ENCODE results near the gene DDR1. TPM values are rescaled to one million over a fixed set of nuclear protein-coding genes. Genes with fewer than 3 reads are reported as not detected.
A peak's percentile ranks its signal among the peaks of the same experiment; 100 is the strongest.

The DDR1 gene
- total RNA-seq, 1 donor from 2014 or later, result 85.3 TPM

GRCh38 chr6:30931969-30932645, 47.8 kb downstream of the DDR1 start, which contains the start of gene SFTA2:
Gene SFTA2 (minus strand): TSS chr6:30932170. CDS start chr6:30932096, 74 bp downstream.
- H3F3A ChIP-seq (ENCODE audit: low read depth), result no peaks in the 10 kb centered on the region
- peaks cover 3% of the 10 kb centered on the region for H3K4me1 Mint-ChIP-seq
- H3K9ac ChIP-seq, result no peak within 1 kb of the TSS
- no peak within 1 kb of the TSS for H2AFZ ChIP-seq (replicated peaks)
- peaks cover 18% of the 10 kb centered on the region for H3K36me3 Mint-ChIP-seq
- no peak within 1 kb of the TSS for H3K4me3 ChIP-seq
- TF ChIP-seq EZH2 (IDR thresholded peaks at IDR 0.05) (no peak), EZH2phosphoT487 (IDR thresholded peaks at IDR 0.05) (no peak), CTCF (IDR thresholded peaks at IDR 0.05) (no peak)
- no peaks in the 10 kb centered on the region for H3K79me2 ChIP-seq (ENCODE audit: low read depth)
- no peaks in the 10 kb centered on the region for H3K36me3 ChIP-seq
- peaks cover 6% of the 10 kb centered on the region for H3K4me1 ChIP-seq
- H3K4me2 ChIP-seq, result no peak within 1 kb of the TSS
- H3K27ac Mint-ChIP-seq, result peak within 1 kb of the TSS; percentile 74
- H3K27me3 Mint-ChIP-seq (ENCODE audit: insufficient read depth, low read depth), result peaks cover 7% of the 10 kb centered on the region
- H4K20me1 ChIP-seq (ENCODE audit: low read depth), result no peaks in the 10 kb centered on the region
- no peaks in the 10 kb centered on the region for H3K9me3 ChIP-seq (ENCODE audit: low read depth)
- no peak within 1 kb of the TSS for H3K27ac ChIP-seq
- no peak for DNase-seq (ENCODE audit: low spot score)
- H3K27me3 ChIP-seq, result no peaks in the 10 kb centered on the region
- H3K4me3 Mint-ChIP-seq, result no peak within 1 kb of the TSS
- H3K9me3 Mint-ChIP-seq, result peaks cover 16% of the 10 kb centered on the region

- Histone ChIP-seq H3K27ac (no peak overlapping the region), H3K4me1 (peaks cover 6% of the 10 kb centered on the region), H2AFZ (replicated peaks) (no peak overlapping the region), H4K20me1 (ENCODE audit: low read depth) (no peaks in the 10 kb centered on the region), H3K9me3 (ENCODE audit: low read depth) (no peaks in the 10 kb centered on the region), H3K4me2 (no peak overlapping the region), H3K27me3 (no peaks in the 10 kb centered on the region), H3K79me2 (ENCODE audit: low read depth) (no peaks in the 10 kb centered on the region), H3F3A (ENCODE audit: low read depth) (no peaks in the 10 kb centered on the region), H3K9ac (no peak overlapping the region), H3K4me3 (no peak overlapping the region), H3K36me3 (no peaks in the 10 kb centered on the region)
- Mint-ChIP-seq H3K27ac (no peak overlapping the region), H3K4me3 (peak overlapping the region; percentile 23), H3K36me3 (peaks cover 13% of the 10 kb centered on the region), H3K9me3 (peaks cover 14% of the 10 kb centered on the region), H3K27me3 (ENCODE audit: insufficient read depth, low read depth) (peaks cover 7% of the 10 kb centered on the region), H3K4me1 (peaks cover 3% of the 10 kb centered on the region)
- no peak for TF ChIP-seq EZH2phosphoT487 (IDR thresholded peaks at IDR 0.05)
- no peak for DNase-seq (ENCODE audit: low spot score)
These were observed 48.5 kb downstream of the DDR1 start for GRCh38 chr6:30932665-30933365.

- Histone ChIP-seq H3K4me1 (peaks cover 6% of the 10 kb centered on the region), H3K4me3 (no peak overlapping the region), H3K9me3 (ENCODE audit: low read depth) (no peaks in the 10 kb centered on the region), H3F3A (ENCODE audit: low read depth) (no peaks in the 10 kb centered on the region), H3K27me3 (no peaks in the 10 kb centered on the region), H2AFZ (replicated peaks) (no peak overlapping the region), H3K27ac (no peak overlapping the region), H3K4me2 (no peak overlapping the region), H3K79me2 (ENCODE audit: low read depth) (no peaks in the 10 kb centered on the region), H3K36me3 (no peaks in the 10 kb centered on the region), H3K9ac (no peak overlapping the region), H4K20me1 (ENCODE audit: low read depth) (no peaks in the 10 kb centered on the region)
- Mint-ChIP-seq H3K4me1 (peaks cover 5% of the 10 kb centered on the region), H3K9me3 (no peaks in the 10 kb centered on the region), H3K4me3 (peak overlapping the region; percentile 7), H3K27me3 (ENCODE audit: insufficient read depth, low read depth) (peaks cover 16% of the 10 kb centered on the region), H3K27ac (no peak overlapping the region), H3K36me3 (no peaks in the 10 kb centered on the region)
- no peak for TF ChIP-seq EZH2phosphoT487 (IDR thresholded peaks at IDR 0.05)
- no peak for TF ChIP-seq CTCF (IDR thresholded peaks at IDR 0.05)
- no peak for TF ChIP-seq EZH2 (IDR thresholded peaks at IDR 0.05)
- no peak for DNase-seq (ENCODE audit: low spot score)
These were observed 50.7 kb downstream of the DDR1 start for GRCh38 chr6:30935018-30935417.

- H3K36me3 Mint-ChIP-seq, result no peaks in the 10 kb centered on the region
- peaks cover 9% of the 10 kb centered on the region for H3K4me1 ChIP-seq
- H3K27ac Mint-ChIP-seq, result no peak overlapping the region
- no peaks in the 10 kb centered on the region for H3K36me3 ChIP-seq
- peaks cover 12% of the 10 kb centered on the region for H3K4me1 Mint-ChIP-seq
- no peaks in the 10 kb centered on the region for H3K79me2 ChIP-seq (ENCODE audit: low read depth)
- no peak overlapping the region for H3K4me3 Mint-ChIP-seq
- no peaks in the 10 kb centered on the region for H3F3A ChIP-seq (ENCODE audit: low read depth)
- H3K27me3 ChIP-seq, result no peaks in the 10 kb centered on the region
- no peak overlapping the region for H3K27ac ChIP-seq
- no peak overlapping the region for H3K4me3 ChIP-seq
- no peak overlapping the region for H3K4me2 ChIP-seq
- TF ChIP-seq EZH2phosphoT487 (IDR thresholded peaks at IDR 0.05), result no peak
- no peak for TF ChIP-seq CTCF (IDR thresholded peaks at IDR 0.05)
- TF ChIP-seq EZH2 (IDR thresholded peaks at IDR 0.05), result no peak
- H3K9me3 Mint-ChIP-seq, result no peaks in the 10 kb centered on the region
- H2AFZ ChIP-seq (replicated peaks), result no peak overlapping the region
- no peaks in the 10 kb centered on the region for H4K20me1 ChIP-seq (ENCODE audit: low read depth)
- H3K9ac ChIP-seq, result no peak overlapping the region
- H3K27me3 Mint-ChIP-seq (ENCODE audit: insufficient read depth, low read depth), result peaks cover 19% of the 10 kb centered on the region
- DNase-seq (ENCODE audit: low spot score), result no peak
- H3K9me3 ChIP-seq (ENCODE audit: low read depth), result no peaks in the 10 kb centered on the region
These were observed 52.9 kb downstream of the DDR1 start for GRCh38 chr6:30937265-30937664.

All from neural progenitor cell (in vitro differentiated cells).